Stimulated activated CD8-positive, alpha-beta memory T cell treated with anti-CD3 and anti-CD28 coated beads, Interleukin-7, amount 100 ng/mL, for 48 hours (primary cell): ENCODE results near the gene ARHGEF1.

Experiments
- DNase-seq, 2 donors: peaks; one replicate each; pipeline ENCODE4 v3.0.0-alpha.2; 2020; ENCODE audit warnings: low read depth in 1 of 2; ENCODE audit errors: extremely low read depth in 1 of 2

The ARHGEF1 gene

DNA sequence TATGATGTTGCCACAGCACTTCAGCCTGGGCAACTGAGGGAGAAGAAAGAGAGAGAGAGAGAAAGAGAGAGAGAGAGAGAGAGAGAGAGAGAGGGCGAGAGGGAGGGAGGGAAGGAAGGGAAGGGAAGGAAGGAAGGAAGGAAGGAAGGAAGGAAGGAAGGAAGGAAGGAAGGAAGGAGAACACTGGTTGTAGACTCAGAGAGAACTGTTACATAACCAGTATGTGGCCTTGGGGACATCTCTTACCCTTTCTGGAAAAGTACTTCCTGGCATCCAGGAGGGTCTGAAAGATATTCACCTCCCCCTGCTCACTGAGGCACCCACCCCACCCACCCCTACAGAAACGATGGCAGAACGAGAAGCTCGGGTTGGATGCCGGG is 2.7 kb upstream of the ARHGEF1 start:
- no peak for DNase-seq

DNA sequence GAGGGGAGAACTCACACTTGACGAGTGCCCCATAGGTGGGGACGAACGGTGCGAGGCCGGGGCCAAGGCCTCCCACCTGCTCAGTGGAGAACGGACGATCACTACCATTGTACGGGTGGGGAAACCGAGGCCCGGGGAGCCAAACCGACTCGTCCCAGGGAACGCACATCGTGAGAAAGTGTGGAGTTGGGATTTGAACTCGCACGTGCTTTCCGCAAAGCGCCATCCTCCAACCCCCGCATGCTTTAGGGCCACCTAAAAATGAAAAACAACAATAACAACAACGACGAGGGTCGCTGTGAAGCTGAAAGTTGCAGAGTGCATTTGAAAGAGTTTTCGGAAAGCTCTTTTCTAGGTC is 458 bp downstream of the ARHGEF1 start:
- no peak for DNase-seq

DNA sequence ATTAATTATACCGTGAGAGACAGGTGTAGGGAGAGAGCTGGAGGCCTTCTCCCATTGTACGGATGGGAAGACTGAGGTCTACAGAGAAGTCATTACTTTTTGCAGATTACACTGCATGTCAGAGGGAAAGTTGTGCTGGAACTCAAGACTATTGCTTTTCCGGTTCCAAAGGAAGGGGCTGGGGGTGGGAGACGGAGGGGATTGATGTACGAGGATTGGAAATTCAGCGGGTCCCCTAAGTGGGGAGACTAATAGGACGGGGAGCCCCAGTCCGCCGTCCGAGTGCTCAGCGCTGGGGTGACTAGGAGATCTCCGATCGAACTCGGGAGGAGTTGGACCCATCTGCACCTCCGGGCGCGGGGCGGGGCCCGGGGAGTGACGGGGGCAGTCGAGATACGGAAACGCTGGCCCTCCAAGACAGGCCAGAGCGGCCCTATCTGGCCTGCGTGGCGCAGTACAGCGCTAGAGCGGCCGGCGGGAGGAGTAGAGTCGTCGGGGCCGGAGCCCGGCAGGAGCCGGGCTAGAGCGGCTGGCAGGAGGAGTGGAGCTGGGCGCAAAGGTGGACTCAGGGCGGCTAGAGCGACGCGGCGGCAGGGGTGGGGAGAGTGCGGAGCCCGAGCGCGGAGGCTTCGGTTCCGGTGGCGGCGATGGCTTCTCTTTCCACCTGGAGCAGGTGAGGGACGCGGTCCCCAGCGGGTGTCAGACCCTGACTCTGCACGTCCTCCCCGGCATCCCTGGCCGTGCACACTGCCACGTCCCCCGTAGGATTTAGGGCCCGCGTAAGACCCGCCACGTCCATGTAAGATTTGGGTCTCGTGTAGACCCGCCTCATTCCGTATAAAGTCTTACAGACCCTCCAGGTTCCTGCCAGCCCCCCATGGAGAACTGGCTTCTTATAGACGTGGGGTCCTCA is 1.1 kb downstream of the ARHGEF1 start:
- peak; percentile 91 for DNase-seq

DNA sequence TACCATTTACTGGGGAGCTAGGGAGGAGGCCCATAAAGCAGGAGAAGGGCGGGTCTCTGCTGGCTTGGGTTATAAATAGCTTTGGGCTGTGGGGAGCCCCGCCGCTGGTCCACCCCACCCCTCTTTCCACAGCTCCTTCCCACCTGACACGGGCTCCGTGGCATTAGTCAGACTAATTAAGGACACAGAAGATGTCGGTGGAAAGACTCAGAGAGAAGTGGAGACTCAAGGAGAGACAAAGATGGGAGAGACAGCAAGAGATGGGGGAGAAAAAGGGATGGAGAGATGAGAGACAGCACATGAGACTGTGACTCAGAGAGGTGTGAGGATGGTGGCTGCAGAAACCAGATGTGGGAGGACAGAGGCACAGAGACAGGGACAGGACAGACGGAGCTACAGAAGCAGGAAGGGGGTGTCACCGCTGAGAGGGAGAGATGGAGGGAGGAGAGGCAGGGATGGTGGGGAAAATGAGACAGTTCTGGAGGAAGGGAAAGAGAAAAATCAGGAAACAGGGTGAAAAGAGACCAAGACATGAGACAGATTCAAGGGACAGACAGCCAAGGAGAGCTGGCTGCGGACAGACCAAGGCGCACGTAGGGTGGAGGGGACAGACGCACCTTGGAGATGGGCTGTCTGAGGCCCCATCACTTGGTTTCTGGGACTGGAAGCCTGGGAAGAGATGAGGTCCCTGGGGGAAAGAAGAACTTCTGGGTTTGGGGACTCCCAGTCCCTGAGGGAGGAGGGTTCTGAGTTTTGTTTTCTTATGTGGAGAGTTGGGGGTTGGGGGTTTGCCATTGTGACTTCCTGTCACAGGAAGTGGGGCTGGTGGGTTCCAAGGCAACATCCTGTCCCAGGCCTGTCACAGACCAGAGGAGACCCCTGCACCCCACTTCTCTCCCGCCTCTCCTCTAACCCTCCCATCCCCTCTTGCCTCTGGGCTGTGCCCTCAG is 4.1 kb downstream of the ARHGEF1 start:
- peak; percentile 53 to 63 for DNase-seq

DNA sequence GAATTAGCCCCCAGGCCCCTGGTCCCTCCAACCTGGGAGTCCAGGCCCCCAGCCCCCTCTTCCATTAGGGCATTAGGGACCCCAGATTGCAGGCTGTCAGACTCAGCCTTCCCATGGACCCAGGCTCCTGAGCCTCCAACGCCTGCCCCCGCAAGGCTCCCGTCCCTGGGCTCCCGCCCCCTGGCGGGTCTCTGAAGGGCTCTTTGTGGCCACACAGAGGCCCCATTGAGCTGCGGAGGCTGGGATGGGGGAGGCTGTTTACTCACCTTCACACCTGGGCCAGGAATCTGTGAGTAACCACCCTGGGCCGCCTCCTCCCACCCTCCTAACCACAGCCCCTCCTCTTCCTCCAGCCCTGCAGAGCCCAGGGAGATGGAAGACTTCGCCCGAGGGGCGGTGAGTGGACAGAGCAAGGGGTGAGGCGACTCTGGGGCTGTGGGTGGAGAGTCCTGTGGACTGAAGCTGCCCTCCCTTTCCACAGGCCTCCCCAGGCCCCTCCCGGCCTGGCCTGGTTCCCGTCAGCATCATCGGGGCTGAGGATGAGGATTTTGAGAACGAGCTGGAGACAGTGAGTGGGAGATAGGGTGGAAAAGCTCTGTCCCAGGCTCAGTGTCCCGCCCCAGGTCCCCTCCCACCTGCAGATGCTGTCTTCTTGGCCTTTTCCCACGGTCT is 4.9 kb downstream of the ARHGEF1 start:
- peak; percentile 79 to 90 for DNase-seq

DNA sequence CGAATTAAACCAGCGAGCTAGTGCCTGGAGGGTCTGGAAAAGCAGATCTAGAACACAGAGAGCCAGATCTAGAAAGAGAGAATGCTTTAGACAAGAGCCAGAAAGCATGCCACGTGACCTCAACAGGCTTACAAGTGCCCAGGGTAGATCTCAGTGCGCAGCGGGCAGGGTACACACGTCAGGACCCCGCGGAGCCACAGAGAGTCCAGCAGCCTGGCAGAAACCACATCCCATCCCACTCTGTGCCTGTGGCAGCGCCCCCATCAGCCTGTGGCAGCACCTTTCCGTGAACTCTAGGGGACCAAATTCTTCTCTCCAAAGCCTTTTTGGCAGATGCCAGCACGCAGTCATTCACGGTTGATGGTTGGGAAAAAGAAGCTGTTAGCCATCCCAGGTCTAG is 5.9 kb downstream of the ARHGEF1 start:
- no peak for DNase-seq

DNA sequence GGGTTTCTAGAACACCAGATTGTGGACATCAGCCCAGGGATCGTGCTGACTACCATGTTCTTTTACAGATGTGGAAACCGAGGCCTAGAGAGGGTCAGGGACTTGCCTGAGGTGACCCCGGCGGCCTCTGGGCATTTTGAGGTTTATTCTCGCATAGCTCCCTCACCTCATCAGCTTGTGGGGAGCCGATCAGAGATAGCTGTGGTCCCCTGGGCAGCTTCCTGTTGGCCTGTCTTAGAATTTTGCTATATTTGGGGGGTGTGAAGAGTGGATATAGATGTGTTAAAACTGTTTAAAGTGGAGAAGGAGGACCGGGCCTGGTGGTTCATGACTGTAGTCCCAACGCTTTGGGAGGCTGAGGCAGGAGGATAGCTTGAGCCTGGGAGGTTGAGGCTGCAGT is 6.9 kb downstream of the ARHGEF1 start:
- DNase-seq, result no peak

DNA sequence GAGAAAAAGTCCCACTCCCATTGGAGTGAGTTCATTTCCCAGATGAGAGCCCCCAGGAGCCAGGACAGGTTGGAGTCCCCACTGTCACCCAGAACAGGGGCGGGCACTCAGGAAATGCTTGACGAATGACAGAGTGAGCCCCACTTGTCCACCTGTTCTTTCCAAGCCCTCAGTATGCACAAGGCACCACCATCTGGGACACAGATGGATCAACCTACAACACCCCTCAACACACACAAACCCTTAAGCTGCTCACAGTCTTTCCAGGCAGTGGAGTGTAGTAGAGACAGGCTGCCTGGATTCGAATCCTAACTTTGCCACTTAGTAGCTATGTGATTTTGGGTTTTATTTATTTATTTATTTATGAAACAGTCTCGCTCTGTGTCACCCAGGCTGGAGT is 8.0 kb downstream of the ARHGEF1 start:
- DNase-seq, result no peak

DNA sequence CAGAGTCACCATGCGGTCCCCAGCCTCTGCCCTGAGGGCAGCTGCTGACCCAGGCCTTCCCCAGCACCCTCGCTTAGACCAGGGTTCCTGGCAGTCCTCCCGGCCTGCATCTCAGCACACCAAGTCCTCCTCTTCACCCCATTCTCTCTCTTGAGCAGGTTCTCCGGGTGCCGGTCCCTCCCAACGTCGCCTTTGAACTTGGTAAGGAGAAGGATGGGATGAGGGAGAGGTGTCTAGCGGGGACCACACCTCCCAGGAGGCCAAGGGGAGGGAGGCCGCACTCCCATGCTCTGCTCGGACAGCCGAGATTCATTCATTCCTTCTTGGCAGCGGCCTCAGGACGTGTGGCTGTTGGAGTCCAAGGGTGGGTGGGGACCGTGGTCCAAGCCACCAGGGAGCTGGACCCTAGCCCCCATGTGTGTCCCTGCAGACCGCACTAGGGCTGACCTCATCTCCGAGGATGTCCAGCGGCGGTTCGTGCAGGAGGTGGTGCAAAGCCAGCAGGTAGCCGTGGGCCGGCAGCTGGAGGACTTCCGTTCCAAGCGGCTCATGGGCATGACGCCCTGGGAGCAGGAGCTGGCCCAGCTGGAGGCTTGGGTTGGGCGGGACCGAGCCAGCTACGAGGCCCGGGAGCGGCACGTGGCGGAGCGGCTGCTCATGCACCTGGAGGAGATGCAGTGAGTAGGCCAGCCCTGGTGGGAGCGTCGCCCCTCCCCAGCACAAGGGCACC is 9.4 kb downstream of the ARHGEF1 start:
- no peak for DNase-seq

DNA sequence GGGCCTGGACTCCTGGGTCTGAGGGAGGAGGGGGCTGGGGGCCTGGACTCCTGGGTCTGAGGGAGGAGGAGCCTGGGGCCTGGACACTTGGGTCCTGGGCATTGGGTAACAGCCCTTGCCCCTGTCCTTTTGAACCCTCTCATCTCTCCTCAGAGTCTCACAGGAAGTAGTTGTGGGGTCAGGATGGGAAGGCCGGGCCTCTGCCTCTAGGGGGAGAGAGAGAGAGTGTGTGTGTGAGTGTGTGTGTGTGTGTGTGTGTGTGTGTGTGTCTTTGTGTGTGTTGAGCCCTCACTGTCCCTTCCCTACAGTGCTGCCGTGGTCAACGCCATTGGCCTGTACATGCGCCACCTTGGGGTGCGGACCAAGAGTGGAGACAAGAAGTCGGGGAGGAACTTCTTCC is 10.9 kb downstream of the ARHGEF1 start:
- no peak for DNase-seq

DNA sequence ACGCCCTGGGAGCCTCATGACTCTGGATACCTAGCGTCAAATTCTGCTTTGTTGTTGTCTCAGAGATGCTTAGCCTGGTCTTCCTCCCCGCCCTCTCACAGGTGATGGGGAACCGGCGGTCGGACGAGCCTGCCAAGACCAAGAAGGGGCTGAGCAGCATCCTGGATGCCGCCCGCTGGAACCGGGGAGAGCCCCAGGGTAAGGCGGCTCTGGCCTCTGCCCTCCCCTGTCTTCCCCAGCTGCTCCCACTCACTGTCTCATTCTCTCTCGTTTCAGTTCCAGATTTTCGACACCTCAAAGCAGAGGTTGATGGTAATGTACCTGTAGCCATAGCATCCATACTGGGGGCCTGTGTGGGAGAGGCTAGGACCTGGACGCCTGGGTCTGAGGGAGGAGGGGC is 11.4 kb downstream of the ARHGEF1 start:
- DNase-seq, result no peak

DNA sequence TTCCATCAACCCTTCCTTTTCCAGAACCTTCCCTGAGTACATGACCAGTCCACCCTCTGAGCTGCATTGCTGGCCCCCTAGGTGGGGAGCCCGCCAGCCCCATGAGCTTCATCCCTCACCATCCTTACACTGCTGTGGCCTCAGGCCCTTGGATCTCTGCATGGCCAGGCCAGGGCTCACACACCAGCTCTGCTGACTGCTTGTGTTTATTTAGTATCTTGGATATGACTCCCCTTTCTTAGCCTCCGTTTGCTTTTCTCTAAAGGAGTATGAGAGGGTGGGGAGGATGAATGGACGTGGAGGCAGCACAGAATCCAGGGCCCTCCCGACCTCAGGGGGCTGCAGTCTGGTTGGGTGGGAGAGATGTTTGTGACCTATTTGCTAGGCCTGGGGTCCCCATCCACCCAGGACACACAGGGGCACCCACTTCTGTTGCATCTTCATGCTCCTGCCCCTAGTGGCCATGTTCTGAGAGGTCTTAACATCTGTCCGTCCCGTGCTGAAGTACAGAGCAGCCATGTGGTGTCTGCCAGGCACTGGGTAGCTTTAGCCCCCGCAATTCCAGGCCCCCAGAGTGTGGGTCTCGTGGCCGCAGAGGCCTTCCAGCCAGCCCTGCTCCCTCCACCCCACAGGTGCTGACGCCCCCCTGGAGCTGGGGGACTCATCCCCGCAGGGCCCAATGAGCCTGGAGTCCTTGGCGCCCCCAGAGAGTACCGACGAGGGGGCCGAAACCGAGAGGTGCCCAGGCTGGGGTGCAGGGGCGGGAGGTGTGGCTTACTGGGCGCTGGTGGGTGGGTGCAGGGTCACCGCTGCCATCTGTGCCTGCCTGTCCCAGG is 13.0 kb downstream of the ARHGEF1 start:
- DNase-seq, result no peak

DNA sequence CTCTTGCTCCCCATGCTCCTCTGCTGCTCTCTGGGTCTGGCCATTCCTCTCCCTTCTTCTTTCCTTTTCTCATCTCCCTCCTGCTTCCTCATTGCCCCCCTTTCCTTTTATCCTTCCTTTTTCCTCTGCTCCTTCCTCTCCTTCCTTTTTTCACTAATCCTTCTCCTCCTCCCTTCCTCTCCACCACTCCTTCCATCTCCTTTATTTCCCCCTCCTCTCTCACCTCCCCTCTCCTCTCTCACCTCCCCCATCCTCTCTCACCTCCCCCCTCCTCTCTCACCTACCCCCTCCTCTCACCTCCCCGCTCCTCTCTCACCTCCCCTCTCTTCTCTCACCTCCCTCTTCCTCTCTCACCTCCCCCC is 13.6 kb downstream of the ARHGEF1 start:
- no peak for DNase-seq

DNA sequence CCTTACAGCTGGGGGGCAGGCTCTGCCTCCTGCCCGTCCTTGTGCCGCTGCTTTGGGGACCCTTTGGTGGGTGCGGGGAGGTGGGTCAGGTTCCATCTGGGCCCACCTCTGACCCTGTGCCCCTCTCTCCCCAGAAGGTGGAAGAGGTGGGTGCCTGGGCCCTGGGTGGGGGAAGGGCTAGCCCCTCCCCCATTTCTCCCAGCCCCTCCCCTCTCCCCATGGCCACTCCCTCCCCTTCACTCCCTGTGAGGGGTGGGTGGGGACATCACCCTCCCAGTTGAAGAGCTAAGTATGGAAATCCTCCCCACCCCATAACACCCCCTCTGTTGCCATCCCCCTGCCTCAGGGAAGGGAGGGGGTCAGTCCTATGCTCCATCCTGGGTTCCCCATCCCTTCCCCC is 14.2 kb downstream of the ARHGEF1 start:
- no peak for DNase-seq

DNA sequence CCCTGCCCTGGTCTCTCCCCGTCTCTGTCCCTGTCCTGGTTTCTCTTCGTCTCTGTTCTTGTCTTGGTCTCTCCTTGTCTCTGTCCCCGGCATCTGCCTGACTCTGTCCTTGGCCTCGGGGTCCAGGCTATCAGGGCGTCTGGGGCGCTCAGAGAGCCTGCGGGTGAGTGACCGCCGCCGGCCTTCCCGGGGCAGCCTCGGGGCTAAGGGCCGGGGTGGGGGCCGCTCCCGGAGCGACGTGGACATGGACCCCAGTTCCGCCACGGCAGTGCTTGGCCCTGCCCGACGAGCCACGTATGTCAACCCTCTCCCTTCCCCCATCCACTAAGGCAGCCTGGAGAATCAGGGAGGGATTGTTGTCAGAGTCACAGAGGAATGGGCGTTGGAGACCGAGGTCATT is 14.8 kb downstream of the ARHGEF1 start:
- DNase-seq, result no peak

DNA sequence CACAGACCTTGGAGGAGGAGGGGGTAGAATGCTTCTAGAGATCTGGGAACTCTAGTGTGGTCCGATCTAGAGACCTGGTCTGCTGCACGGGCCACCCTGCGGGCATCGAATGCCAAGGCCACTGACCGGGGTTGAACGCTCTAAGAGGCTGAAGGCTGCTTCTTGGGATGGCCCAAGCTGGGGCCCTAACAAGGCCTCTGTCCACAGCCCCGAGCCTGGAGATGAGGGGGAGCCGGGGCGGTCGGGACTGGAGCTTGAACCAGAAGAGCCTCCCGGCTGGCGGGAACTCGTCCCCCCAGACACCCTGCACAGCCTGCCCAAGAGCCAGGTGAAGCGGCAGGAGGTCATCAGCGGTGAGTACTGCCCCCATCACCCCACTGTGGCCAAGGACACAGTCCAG is 15.3 kb downstream of the ARHGEF1 start:
- DNase-seq, result no peak

DNA sequence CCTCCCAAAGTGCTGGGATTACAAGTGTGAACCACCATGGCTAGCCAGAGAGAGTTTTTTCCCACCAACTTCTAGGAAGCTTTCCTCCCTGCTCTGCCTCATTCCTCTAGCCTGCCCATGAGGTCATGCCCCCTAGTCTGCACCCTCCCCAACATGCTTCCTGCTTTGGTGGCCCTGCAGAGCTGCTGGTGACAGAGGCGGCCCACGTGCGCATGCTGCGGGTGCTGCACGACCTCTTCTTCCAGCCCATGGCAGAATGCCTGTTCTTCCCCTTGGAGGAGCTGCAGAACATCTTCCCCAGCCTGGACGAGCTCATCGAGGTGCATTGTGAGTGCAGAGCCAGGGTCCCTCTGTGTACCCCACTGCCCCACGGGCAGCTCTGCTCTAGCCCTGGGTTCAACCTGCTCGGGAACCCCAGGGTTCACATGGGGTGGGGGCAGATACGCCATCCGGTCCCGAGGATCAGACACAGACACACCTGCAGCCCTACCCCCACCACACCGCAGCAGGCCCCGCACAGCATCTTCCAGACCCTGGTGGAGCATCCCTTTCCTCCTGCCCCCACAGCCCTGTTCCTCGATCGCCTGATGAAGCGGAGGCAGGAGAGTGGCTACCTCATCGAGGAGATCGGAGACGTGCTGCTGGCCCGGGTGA is 18.9 kb downstream of the ARHGEF1 start:
- no peak for DNase-seq

DNA sequence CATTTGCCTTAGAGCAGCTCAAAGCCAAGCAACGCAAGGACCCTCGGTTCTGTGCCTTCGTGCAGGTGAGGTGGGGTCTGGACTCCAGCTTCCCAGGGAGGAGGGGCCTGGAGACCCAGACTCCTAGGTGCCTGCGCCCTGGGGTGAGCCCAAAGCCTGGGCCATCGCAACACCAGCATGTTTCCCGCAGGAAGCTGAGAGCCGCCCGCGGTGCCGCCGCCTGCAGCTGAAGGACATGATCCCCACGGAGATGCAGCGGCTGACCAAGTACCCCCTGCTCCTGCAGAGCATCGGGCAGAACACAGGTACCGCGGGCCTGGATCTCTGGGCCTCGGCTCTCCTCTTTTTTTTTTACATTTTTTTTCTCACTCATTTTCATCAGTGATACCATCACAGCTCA is 19.6 kb downstream of the ARHGEF1 start:
- no peak for DNase-seq

DNA sequence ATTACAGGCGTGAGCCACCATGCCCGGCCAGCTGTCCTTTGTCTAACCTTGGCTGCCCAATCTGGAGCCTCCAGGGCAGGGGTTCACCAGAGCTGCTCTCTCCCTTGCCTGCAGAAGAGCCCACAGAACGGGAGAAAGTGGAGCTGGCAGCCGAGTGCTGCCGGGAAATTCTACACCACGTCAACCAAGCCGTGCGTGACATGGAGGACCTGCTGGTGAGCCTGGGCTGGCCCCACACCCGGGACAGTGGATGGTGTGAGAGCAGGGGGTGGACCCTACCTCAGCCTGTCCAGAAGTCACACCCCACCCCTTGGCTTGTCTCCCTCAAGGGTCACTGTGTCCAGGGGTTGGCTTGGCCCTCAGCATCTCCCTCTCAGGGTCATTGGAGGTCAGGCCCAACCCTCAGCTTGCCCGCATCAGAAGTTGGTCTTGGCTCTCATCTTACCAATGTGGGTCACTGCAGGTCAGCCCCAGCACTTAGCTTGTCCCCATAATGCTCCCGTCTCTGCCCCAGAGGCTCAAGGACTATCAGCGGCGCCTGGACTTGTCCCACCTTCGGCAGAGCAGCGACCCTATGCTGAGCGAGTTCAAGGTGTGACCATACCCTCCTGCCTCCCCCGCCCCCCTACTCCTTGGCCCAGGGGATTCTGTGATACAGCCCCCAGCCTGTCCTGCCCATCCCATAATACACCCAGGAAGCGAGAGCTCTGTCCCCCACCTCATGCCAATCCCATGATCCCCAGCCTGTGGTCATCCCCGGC is 20.4 kb downstream of the ARHGEF1 start:
- no peak for DNase-seq
